ENCODE measurements around the gene THAP9. TPM values are rescaled to one million over a fixed set of nuclear protein-coding genes. Genes with fewer than 3 reads are reported as not detected.
"Not testable (repeated sequence)": the region's sequence is repeated elsewhere in the genome, so short reads cannot be mapped to it uniquely, and the experiment has no call there.

THAP9 gene
- total RNA-seq, 1 donor from 2014 or later: 3.3 TPM

- Histone ChIP-seq H3K9me3 (ENCODE audit: insufficient read depth, low read depth, low read length) (no peaks in the 10 kb centered on the region), H3K27me3 (ENCODE audit: insufficient read depth, low read length) (no peaks in the 10 kb centered on the region), H3K36me3 (ENCODE audit: insufficient read depth, low read length) (no peaks in the 10 kb centered on the region), H3K4me2 (ENCODE audit: low read length) (no peak overlapping the region), H3K4me3 (ENCODE audit: insufficient read depth, low read depth, low read length) (no peak overlapping the region), H3K4me1 (ENCODE audit: insufficient read depth, low read length) (no peaks in the 10 kb centered on the region), H4K20me1 (ENCODE audit: insufficient read depth, low read length) (no peaks in the 10 kb centered on the region), H3K79me2 (ENCODE audit: insufficient read depth, low read length) (no peaks in the 10 kb centered on the region), H3K27ac (ENCODE audit: low read depth, low read length) (no peak overlapping the region), H3K9ac (ENCODE audit: low read length) (no peak overlapping the region), H2AFZ (ENCODE audit: low read depth, low read length) (no peak overlapping the region)
- Mint-ChIP-seq H3K27ac (ENCODE audit: unreplicated experiment) (no peak overlapping the region), H3K4me1 (ENCODE audit: low read depth, unreplicated experiment) (no peaks in the 10 kb centered on the region), H3K36me3 (ENCODE audit: low read depth, unreplicated experiment) (peaks cover 3% of the 10 kb centered on the region), H3K4me3 (ENCODE audit: unreplicated experiment) (no peak overlapping the region), H3K9me3 (ENCODE audit: unreplicated experiment) (no peaks in the 10 kb centered on the region), H3K27me3 (ENCODE audit: low read depth, unreplicated experiment) (no peaks in the 10 kb centered on the region)
- no peak for DNase-seq (ENCODE audit: low read depth)
- TF ChIP-seq CTCF (IDR thresholded peaks at IDR 0.05; ENCODE audit: insufficient read depth, low read depth, low read length) (no peak), EZH2 (IDR thresholded peaks at IDR 0.05; ENCODE audit: insufficient read depth, low read length) (no peak)
- no peak for FAIRE-seq
Measured at GRCh38 chr4:82913305-82913704, 12.8 kb downstream of the THAP9 start.

- H3K4me3 Mint-ChIP-seq (ENCODE audit: unreplicated experiment); H3K4me3 ChIP-seq (ENCODE audit: insufficient read depth, low read depth, low read length); DNase-seq (ENCODE audit: low read depth); H2AFZ ChIP-seq (ENCODE audit: low read depth, low read length); H3K36me3 ChIP-seq (ENCODE audit: insufficient read depth, low read length); H3K4me1 Mint-ChIP-seq (ENCODE audit: low read depth, unreplicated experiment); H3K9ac ChIP-seq (ENCODE audit: low read length); H3K36me3 Mint-ChIP-seq (ENCODE audit: low read depth, unreplicated experiment); H3K4me1 ChIP-seq (ENCODE audit: insufficient read depth, low read length); H3K79me2 ChIP-seq (ENCODE audit: insufficient read depth, low read length); H3K27me3 ChIP-seq (ENCODE audit: insufficient read depth, low read length); H3K9me3 ChIP-seq (ENCODE audit: insufficient read depth, low read depth, low read length); H3K9me3 Mint-ChIP-seq (ENCODE audit: unreplicated experiment); H3K27me3 Mint-ChIP-seq (ENCODE audit: low read depth, unreplicated experiment); H3K27ac ChIP-seq (ENCODE audit: low read depth, low read length); H4K20me1 ChIP-seq (ENCODE audit: insufficient read depth, low read length); FAIRE-seq; H3K4me2 ChIP-seq (ENCODE audit: low read length): not testable (repeated sequence)
- H3K27ac Mint-ChIP-seq (ENCODE audit: unreplicated experiment): peak overlapping the region; percentile 41
Measured at GRCh38 chr4:82913968-82914367, 13.4 kb downstream of the THAP9 start.

- no peak overlapping the region for H3K4me2 ChIP-seq (ENCODE audit: low read length)
- H3K9ac ChIP-seq (ENCODE audit: low read length): no peak overlapping the region
- Mint-ChIP-seq H3K4me1 (ENCODE audit: low read depth, unreplicated experiment) (peaks cover 2% of the 10 kb centered on the region), H3K36me3 (ENCODE audit: low read depth, unreplicated experiment) (peaks cover 2% of the 10 kb centered on the region), H3K27ac (ENCODE audit: unreplicated experiment) (no peak overlapping the region), H3K27me3 (ENCODE audit: low read depth, unreplicated experiment) (no peaks in the 10 kb centered on the region), H3K9me3 (ENCODE audit: unreplicated experiment) (no peaks in the 10 kb centered on the region), H3K4me3 (ENCODE audit: unreplicated experiment) (no peak overlapping the region)
- DNase-seq (ENCODE audit: low read depth) (no peak), FAIRE-seq (no peak)
- no peak overlapping the region for H3K27ac ChIP-seq (ENCODE audit: low read depth, low read length)
- TF ChIP-seq CTCF (IDR thresholded peaks at IDR 0.05; ENCODE audit: insufficient read depth, low read depth, low read length): no peak
- no peak for TF ChIP-seq EZH2 (IDR thresholded peaks at IDR 0.05; ENCODE audit: insufficient read depth, low read length)
- H3K27me3 ChIP-seq (ENCODE audit: insufficient read depth, low read length): no peaks in the 10 kb centered on the region
- no peaks in the 10 kb centered on the region for H4K20me1 ChIP-seq (ENCODE audit: insufficient read depth, low read length)
- no peaks in the 10 kb centered on the region for H3K9me3 ChIP-seq (ENCODE audit: insufficient read depth, low read depth, low read length)
- no peaks in the 10 kb centered on the region for H3K36me3 ChIP-seq (ENCODE audit: insufficient read depth, low read length)
- H2AFZ ChIP-seq (ENCODE audit: low read depth, low read length): no peak overlapping the region
- no peak overlapping the region for H3K4me3 ChIP-seq (ENCODE audit: insufficient read depth, low read depth, low read length)
- H3K79me2 ChIP-seq (ENCODE audit: insufficient read depth, low read length): no peaks in the 10 kb centered on the region
- no peaks in the 10 kb centered on the region for H3K4me1 ChIP-seq (ENCODE audit: insufficient read depth, low read length)
Measured at GRCh38 chr4:82918091-82918490, 17.6 kb downstream of the THAP9 start.

All from astrocyte (in vitro differentiated cells and primary cell).